NCI-H1930 (cell line): Measurements from ENCODE around the gene CA4.

ENCODE experiments used
- DNase-seq, 2 experiments: peaks; one replicate each; lab custom pipeline; 2025; lab: John Stamatoyannopoulos, UW

The CA4 gene

GRCh38 chr17:60130466-60130865, 19.3 kb upstream of the CA4 start:
- no peak for DNase-seq

DNA sequence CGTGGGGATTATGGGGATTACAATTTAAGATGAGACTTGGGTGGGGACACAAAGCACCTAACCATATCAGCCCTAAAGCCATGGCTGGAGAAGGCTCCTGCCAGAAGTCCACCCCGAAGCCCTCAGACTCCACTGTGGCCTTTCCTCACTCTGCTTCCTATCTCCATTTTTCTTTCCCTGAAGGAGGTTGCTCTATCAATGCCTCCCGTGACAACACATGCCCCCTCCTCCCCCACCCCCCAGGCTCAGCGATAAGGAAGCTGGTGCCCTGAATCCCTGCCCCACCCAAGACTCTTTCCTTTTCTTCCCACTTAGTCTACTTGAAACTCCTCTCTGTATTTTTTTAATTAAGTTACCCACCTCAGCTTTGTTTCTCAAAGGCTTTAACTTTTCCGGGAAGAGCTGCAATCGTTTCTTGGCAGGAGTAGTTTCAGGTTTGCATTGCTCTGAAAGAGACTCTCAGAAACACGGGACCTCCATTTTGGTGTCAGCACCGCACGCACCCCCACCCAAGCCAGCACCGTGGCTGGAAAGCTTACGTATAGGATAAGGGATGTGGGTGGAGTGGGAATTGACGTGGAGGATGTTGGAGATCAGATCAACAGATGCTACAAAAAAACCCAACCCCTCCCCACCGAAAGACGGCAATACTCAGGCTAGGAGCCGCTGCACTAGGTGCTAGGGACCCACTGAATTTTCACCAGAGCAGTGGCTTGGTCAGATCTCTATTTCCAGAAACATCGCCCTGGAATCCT, 15.2 kb upstream of the CA4 start:
- no peak for DNase-seq

- peak; percentile 91 to 93 for DNase-seq
Measured at GRCh38 chr17:60135151-60135950, 14.4 kb upstream of the CA4 start.

- no peak for DNase-seq
Measured at GRCh38 chr17:60135951-60136666, 13.7 kb upstream of the CA4 start.

DNA sequence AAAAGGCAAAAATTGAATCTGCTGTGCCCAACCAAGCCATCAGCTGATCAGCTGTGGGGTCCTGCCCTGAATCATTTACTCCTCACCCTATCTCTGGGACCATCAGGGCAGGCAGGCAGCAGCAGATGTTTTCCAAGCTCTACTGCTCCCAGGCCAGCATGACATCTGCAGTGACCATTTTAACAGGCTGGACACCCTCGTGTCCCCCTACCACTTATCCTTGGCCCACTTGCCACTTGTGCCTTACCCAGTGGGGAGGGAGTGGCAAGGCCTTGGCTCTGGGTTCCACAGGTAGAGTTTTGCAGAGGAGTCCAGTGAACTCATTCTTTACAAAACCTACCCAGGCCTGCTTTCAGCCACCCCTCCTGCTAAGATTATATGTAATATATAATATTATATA, 12.0 kb upstream of the CA4 start:
- DNase-seq: no peak

DNA sequence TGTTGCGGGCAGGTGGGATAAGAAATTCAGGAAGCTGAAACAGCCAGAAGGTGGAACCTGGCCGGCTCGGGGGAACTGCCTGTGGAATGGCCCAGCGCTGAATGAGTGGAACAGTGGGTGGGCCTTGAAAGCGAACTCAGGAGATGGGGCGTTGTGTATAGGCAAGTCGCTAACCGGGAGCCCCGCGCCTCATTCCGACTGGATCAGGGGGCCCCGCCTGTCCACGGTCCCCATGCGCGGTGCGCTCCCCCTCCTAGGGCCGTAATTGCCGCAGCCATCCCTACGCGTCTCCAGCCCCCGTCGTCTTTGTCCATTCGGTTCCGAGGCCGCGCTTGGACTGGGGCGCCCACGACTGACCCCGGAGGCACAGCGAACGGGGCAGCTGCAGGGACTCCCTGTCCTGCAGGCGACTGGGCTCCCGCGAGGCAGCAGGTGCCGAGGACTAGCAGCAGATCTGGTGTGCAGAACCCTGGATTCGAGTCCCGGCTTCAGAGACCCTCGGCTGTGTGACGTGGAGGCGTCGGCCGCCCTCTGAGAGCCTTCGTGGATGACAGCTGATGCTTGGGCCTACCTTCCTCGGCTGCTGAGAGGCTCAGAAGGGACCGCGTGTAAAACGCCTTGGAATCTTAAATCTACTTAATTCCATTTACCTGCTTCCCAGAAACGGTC, 10.9 kb upstream of the CA4 start:
- no peak for DNase-seq

- DNase-seq: no peak
Measured at GRCh38 chr17:60139438-60140285, 10.1 kb upstream of the CA4 start.

GRCh38 chr17:60141111-60142018, 8.4 kb upstream of the CA4 start:
- no peak for DNase-seq

DNA sequence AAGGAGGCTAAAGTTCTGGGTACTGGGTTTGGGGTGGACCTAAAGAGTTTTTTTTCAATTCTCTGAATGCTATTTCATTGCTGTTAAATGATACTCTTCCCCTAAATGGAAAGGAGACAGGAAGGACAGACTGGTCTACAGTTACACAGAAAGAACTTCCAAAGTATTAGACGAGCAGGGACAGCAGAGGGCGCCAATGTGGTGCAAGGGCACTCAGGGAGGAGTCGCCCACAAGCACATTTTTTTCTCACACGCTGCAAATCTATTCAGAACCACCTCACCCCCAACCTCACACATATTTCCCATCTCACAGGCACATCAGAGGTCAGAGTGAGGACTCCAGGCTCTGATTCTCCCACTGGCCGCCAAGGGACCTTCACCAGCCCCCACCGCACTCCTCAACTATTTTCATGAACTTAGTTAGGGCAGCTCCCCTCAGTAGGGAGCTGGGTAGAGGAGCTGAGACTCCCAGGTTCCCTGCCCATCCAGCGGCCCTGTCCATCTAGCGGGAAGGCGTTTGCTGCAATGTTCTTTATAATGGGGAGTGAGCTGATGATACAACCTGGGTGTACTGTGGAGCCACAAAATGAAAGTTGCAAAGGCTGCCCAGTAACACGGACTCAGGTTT, 6.8 kb upstream of the CA4 start:
- peak; percentile 69 to 76 for DNase-seq

DNA sequence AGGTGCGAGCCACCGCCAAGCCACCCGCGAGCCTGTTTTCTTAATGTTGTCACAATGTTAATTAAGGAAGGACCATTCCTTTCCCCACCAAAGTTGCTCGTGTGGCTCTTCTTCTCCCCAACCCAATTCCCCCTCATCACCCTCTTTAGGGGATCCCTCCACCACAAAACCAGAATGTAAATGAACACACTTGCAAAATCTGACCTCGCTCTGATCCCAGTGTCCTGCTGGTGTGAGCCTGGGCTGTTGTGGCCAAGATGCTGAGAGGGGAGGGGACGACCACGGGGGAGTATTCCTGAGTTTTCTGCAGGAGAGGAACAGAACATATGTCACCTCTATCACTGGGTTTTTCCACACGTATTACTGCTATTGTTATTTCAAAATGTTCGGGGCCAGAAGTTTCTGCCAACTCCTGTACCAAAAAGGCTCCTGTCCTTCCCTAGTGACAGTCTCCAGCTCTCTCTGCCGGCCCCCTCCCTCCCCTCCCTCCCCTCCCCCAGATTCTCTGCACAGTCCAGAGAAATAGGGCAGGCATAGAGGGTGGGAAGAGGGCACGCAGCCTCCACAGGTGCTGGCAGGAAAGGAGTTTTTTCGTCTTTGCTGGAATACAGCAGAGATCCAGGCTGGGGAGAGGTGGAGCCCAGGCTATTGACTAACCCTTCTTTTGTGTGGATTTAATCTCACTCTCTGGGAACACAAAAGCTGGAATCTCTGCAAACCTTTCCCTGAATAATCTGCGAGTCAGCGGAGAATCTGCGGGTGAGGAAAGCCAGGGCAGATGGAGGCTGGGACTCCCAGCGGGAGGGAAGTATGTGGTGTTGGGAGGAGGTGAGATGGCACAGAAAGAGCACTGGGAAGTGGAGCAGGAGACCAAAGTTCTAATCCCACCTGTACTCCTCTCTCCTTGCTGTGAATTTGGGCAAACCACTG, 4.5 kb upstream of the CA4 start:
- no peak for DNase-seq

DNA sequence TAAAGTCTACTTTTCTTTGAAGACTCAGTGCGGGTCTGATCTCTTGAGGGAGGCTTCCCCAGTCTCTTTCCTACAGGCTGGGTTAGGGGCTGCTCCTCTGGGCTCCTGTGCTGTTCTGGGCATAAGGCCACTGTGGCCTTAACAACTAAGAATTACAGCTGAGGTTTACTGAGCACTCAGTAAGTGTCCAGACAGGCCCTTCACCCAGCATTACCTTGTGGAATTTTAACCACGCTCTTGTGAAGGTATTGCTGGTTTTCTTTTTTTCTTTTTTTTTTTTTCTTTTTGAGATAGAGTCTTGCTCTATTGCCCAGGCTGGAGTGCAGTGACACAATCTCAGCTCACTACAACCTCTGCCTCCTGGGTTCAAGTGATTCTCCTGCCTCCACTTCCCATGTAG, 3.6 kb upstream of the CA4 start:
- DNase-seq: no peak

- no peak for DNase-seq
Measured at GRCh38 chr17:60147553-60148223, 2.1 kb upstream of the CA4 start.

- DNase-seq: no peak
Measured at GRCh38 chr17:60148373-60148772, 1.4 kb upstream of the CA4 start.

DNA sequence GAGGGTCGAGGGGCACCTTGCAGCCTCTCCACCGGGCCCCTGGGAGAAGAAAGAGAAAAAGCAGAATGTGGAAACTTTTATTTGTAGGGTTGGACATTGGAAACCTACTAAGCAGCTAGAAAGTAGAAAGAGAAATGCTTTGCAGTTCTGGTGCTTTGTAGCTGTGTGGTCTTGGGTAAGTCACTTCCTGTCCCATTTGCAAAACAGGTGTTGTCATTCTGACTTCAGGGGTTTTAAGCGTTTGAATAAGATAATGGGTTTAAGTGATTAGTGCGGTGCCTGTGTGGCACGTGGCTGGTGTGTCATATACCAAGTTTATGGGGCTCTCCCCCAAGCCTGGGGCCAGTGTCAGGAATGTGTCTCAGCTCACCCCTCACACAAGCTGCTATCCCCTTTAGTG, 1.6 kb downstream of the CA4 start:
- DNase-seq: no peak

GRCh38 chr17:60153606-60154390, 4.0 kb downstream of the CA4 start:
- DNase-seq: no peak

- no peak for DNase-seq
Measured at GRCh38 chr17:60154616-60155426, 5.0 kb downstream of the CA4 start.
